HG02870 (cell line): Measurements from ENCODE around the gene PLLP.
"Not testable (repeated sequence)": the region's sequence is repeated elsewhere in the genome, so short reads cannot be mapped to it uniquely, and the experiment has no call there.

Experiments used
- ATAC-seq: cut with Tn5 transposase; IDR thresholded peaks from one replicate; pipeline ENCODE4 v1.9.1; 2021; ENCODE audit warnings: mild to moderate bottlenecking, moderate library complexity; ENCODE audit not compliant: unreplicated experiment

PLLP gene

GRCh38 chr16:57275946-57276345, 8.5 kb downstream of the PLLP start:
- not testable (repeated sequence) for ATAC-seq

DNA sequence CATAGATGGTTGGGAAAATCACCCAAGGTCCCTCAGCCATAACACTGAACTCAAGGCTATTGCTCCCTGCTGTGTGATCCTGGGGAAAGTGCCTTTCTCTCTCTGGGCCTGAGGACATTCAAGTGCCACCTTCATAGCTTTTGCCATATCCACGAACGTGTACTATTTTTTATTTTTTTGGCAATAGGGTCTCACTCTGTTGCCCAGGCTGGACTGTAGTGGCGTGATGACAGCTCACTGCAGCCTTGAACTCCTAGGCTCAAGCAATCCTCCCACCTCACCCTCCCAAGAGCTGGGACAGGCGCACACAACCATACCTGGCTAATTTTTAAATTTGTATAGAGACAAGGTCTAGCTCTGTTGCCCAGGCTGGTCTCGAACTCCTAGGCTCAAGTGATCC, 10.6 kb downstream of the PLLP start:
- ATAC-seq: no peak

GRCh38 chr16:57273359-57273758, 11.1 kb downstream of the PLLP start:
- no peak for ATAC-seq

- ATAC-seq: no peak
Observed at GRCh38 chr16:57271867-57272495, 12.5 kb downstream of the PLLP start.

- no peak for ATAC-seq
Observed at GRCh38 chr16:57271063-57271345, 13.5 kb downstream of the PLLP start.

GRCh38 chr16:57270221-57271062, 14.0 kb downstream of the PLLP start:
- no peak for ATAC-seq

GRCh38 chr16:57268804-57269800, 15.4 kb downstream of the PLLP start:
- ATAC-seq: no peak

GRCh38 chr16:57267343-57267742, 17.1 kb downstream of the PLLP start:
- ATAC-seq: not testable (repeated sequence)

DNA sequence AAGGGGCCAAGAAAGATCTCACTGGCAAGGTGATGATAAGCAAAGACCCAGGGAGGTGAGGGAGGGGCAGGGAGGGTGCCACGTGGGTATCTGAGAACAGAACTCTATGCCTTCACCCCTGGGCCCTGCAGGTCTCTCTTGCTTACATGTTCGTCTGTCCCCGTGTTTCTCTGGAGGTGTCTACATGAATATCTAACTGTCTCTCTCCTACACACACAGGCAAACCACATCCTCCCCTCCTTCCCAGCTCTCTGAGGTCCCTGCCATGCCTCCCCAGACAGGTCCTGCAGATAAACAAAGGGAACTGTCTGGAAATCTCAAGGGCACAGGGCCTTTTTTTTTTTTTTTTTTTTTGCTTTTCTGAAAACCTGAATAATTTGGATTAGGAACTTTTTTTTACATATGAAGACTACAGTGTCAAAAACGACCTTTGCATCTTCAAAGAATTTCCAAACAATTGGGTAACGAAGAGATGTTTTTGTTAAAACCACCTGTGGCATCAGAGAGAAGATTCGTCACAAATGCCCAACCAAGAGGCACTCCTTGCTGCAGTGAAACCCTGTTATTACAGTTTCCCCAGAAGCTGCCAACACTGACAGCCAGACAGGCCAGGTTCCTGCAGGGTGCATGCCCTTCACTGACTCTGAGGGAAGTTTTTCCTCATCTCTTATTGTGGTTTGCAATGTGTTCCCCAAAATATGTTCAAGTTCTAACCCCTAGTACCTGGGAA, 17.8 kb downstream of the PLLP start:
- no peak for ATAC-seq

- no peak for ATAC-seq
Observed at GRCh38 chr16:57265850-57266530, 18.5 kb downstream of the PLLP start.

GRCh38 chr16:57264950-57265371, 19.5 kb downstream of the PLLP start:
- no peak for ATAC-seq

DNA sequence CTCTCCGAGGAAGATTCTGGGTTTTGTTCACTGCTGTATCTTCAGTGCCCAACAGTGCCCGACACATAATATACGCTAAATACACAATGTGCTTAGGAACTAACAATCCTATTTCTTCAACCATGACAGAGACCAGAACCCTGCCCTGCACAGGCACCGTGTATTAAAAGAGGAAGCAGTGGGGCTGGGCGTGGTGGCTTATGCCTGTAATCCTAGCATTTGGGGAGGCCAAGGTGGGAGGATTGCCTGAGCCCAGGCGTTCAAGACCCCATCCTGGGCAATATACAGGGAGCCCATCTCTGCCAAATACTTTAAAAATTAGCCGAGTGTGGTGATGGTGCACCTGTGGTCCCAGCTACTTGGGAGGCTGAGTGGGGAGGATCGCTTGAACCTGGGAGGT, 20.1 kb downstream of the PLLP start:
- no peak for ATAC-seq

DNA sequence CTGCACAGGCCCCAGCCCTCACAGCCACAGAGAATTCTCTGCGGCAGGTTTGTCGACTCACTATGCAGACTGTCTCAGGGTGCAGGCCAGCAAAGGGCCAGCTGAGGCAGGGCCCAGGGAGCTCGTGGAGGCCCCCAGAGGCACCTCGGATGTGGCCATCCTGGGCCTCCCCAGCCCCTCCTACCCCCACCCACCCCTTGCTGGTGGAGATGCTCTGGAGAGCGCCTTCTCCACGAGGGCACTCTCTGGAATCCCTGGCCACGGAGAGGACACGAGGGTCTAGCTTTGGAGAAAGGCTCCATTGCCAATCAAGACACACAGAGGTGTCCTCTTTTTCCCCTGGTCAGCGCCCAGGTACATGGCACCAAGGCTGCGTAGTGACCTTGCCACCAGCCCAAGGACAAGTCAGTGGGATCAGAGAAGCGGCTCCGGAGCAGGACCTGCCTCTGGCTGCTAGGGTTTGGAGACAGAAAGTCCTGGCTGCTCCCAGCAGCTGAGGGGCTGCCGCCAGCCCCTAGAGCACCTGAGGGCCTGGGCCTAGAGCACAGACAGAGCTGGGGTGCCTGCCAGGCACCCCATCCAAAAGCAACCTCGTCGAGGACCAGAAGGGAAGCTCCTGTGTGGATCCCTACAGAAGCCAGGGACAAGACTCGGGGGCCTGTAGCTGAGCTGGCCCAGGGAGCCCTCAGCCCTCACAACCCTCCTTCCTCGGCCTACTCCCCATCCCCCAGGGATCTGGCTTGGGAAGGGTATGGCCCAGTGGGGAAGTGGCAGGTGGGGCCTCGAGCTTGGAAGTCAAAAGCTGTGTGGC, 20.7 kb downstream of the PLLP start:
- ATAC-seq: no peak

- no peak for ATAC-seq
Observed at GRCh38 chr16:57262841-57263540, 21.5 kb downstream of the PLLP start.

GRCh38 chr16:57261806-57262205, 22.7 kb downstream of the PLLP start:
- no peak for ATAC-seq

- no peak for ATAC-seq
Observed at GRCh38 chr16:57260294-57260929, 24.1 kb downstream of the PLLP start.

DNA sequence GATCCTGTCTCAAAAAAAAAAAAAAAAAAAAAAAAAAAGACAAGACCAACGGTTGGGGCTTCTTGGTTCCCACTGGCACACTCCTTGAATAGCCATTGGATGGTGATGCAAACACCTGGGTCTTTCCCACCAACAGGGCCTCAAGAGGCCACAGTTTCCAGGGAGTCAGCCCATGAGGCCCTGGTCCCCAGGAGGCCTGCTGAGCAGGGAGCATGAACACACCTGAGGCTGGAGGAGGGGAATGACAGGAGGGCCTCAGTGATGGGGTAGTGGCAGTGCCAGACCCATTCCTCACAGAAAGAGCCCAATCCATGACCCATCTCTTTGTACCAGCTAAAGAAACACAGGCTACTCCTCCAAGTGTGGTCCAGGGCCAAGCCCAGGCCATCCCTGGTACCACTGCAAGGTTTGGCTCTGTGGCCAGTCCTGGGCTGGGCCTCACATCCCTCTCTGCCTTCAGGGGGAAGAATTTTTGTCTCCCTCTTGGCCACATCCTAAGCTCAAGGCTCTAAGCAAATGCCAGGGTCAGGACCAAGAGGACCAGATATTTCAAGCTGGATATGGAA, 25.5 kb downstream of the PLLP start:
- no peak for ATAC-seq
